HEK293 (cell line): Measurements from ENCODE around the gene FSD1.

Experiments
- CTCF ChIA-PET: fragments of 350-600 bp; formaldehyde crosslinking; extraction: SDS; loops from one replicate; lab custom pipeline; 2021; ENCODE audit warnings: antibody characterized with exemption; lab: Yijun Ruan, JAX
- POLR2A ChIA-PET: fragments of 300-600 bp; formaldehyde crosslinking; extraction: SDS; loops from one replicate; lab custom pipeline; 2020; ENCODE audit warnings: antibody characterized with exemption, inconsistent platforms; lab: Yijun Ruan, JAX
- H3K27ac ChIP-seq: fragments of 200-500 bp; sonication (Bioruptor generic); 2 replicates; pipeline ENCODE4 v1.5.1; 2014; ENCODE audit warnings: low read depth, low read length, control low read depth, inconsistent platforms; ENCODE audit errors: extremely low read depth
- H3K36me3 ChIP-seq, 2 experiments: fragments of 200-500 bp in 1 of 2; sonication (Bioruptor generic) in 1 of 2; 1 replicate in 1 of 2; 2 replicates in 1 of 2; pipeline ENCODE4 v1.5.1; 2014 to 2017; ENCODE audit warnings: inconsistent platforms in 2 of 2, low read length in 2 of 2; ENCODE audit not compliant: control insufficient read depth in 2 of 2, insufficient read depth in 1 of 2
- H3K4me1 ChIP-seq: fragments of 200-500 bp; sonication (Bioruptor generic); 2 replicates; pipeline ENCODE4 v1.5.1; 2014; ENCODE audit warnings: mild to moderate bottlenecking, low read length, inconsistent platforms; ENCODE audit not compliant: control insufficient read depth, insufficient read depth
- H3K4me3 ChIP-seq: 2 replicates; pipeline ENCODE4 v1.5.1; 2011; ENCODE audit warnings: low read depth, mild to moderate bottlenecking, control low read depth, low read length, moderate library complexity
- H3K9me3 ChIP-seq: fragments of 200-500 bp; sonication (Bioruptor generic); 2 replicates; pipeline ENCODE4 v1.5.1; 2014; ENCODE audit warnings: low read depth, low read length, inconsistent platforms; ENCODE audit not compliant: control insufficient read depth, insufficient read depth
- BCL11A ChIP-seq: fragments of 450-650 bp; formaldehyde crosslinking; IDR thresholded peaks from 2 replicates; pipeline ENCODE4 v1.5.1; 2016; ENCODE audit warnings: low read depth, missing biosample characterization, missing genetic modification characterization
- HOXC10 ChIP-seq: sonication (generic); formaldehyde crosslinking; IDR thresholded peaks from 2 replicates; pipeline ENCODE4 v1.8.1; 2023; ENCODE audit warnings: mild to moderate bottlenecking, missing genetic modification reagents
- IKZF3 ChIP-seq: fragments of 450-650 bp; IDR thresholded peaks from 2 replicates; pipeline ENCODE4 v1.5.0; 2018; ENCODE audit warnings: missing biosample characterization, mild to moderate bottlenecking, missing genetic modification characterization, moderate library complexity
- PRDM1 ChIP-seq: fragments of 450-650 bp; formaldehyde crosslinking; IDR thresholded peaks from 2 replicates; pipeline ENCODE4; 2016; ENCODE audit warnings: missing biosample characterization, missing genetic modification characterization
- SALL2 ChIP-seq: fragments of 450-650 bp; formaldehyde crosslinking; IDR thresholded peaks from 2 replicates; pipeline ENCODE4 v1.5.0; 2017; ENCODE audit warnings: missing biosample characterization, mild to moderate bottlenecking, missing genetic modification characterization, borderline replicate concordance
- SP7 ChIP-seq: fragments of 450-650 bp; formaldehyde crosslinking; IDR thresholded peaks from 2 replicates; pipeline ENCODE4 v1.5.1; 2016; ENCODE audit warnings: missing biosample characterization, missing genetic modification characterization
- TRIM28 ChIP-seq: IDR thresholded peaks from 2 replicates; pipeline ENCODE4 v1.6.1; 2011; ENCODE audit warnings: low read length, control low read depth, borderline replicate concordance
- WT1 ChIP-seq: fragments of 450-650 bp; formaldehyde crosslinking; IDR thresholded peaks from 2 replicates; pipeline ENCODE4 v1.5.1; 2016; ENCODE audit warnings: missing biosample characterization, missing genetic modification characterization
- ZBTB1 ChIP-seq: fragments of 450-650 bp; formaldehyde crosslinking; IDR thresholded peaks from 2 replicates; pipeline ENCODE4 v1.5.1; 2016; ENCODE audit warnings: missing biosample characterization, missing genetic modification characterization
- ZBTB11 ChIP-seq: fragments of 450-650 bp; formaldehyde crosslinking; conservative IDR thresholded peaks from 2 replicates; pipeline ENCODE4 v1.5.1; 2016; ENCODE audit warnings: low read depth, missing biosample characterization, missing genetic modification characterization
- ZBTB21 ChIP-seq: fragments of 450-650 bp; formaldehyde crosslinking; IDR thresholded peaks from 2 replicates; pipeline ENCODE4 v1.5.1; 2017; ENCODE audit warnings: missing biosample characterization, missing genetic modification characterization
- ZBTB44 ChIP-seq: fragments of 450-650 bp; IDR thresholded peaks from 2 replicates; pipeline ENCODE4 v1.5.1; 2018; ENCODE audit warnings: missing biosample characterization, mild to moderate bottlenecking, missing genetic modification characterization
- ZBTB8A ChIP-seq: fragments of 450-650 bp; formaldehyde crosslinking; IDR thresholded peaks from 2 replicates; pipeline ENCODE4 v1.5.1; 2016; ENCODE audit warnings: missing biosample characterization, missing genetic modification characterization
- ZIC2 ChIP-seq: fragments of 450-650 bp; formaldehyde crosslinking; IDR thresholded peaks from 2 replicates; pipeline ENCODE4 v1.5.1; 2016; ENCODE audit warnings: missing biosample characterization, missing genetic modification characterization
- ZNF157 ChIP-seq: fragments of 450-650 bp; formaldehyde crosslinking; IDR thresholded peaks from 2 replicates; pipeline ENCODE4 v1.5.1; 2016; ENCODE audit warnings: missing biosample characterization, missing genetic modification characterization
- ZNF223 ChIP-seq: fragments of 450-650 bp; formaldehyde crosslinking; IDR thresholded peaks from 2 replicates; pipeline ENCODE4 v1.5.1; 2016; ENCODE audit warnings: missing biosample characterization, missing genetic modification characterization
- ZNF248 ChIP-seq: fragments of 450-650 bp; formaldehyde crosslinking; IDR thresholded peaks from 2 replicates; pipeline ENCODE4 v1.5.1; 2017; ENCODE audit warnings: missing biosample characterization, missing genetic modification characterization
- ZNF280D ChIP-seq: fragments of 450-650 bp; formaldehyde crosslinking; IDR thresholded peaks from 2 replicates; pipeline ENCODE4 v1.5.1; 2016; ENCODE audit warnings: missing biosample characterization, missing genetic modification characterization
- ZNF302 ChIP-seq: fragments of 450-650 bp; formaldehyde crosslinking; IDR thresholded peaks from 2 replicates; pipeline ENCODE4 v1.5.1; 2016; ENCODE audit warnings: missing biosample characterization, missing genetic modification characterization, low read depth
- ZNF473 ChIP-seq: fragments of 450-650 bp; formaldehyde crosslinking; IDR thresholded peaks from 2 replicates; pipeline ENCODE4 v1.5.1; 2017; ENCODE audit warnings: missing biosample characterization, missing genetic modification characterization
- ZNF514 ChIP-seq: fragments of 450-650 bp; formaldehyde crosslinking; IDR thresholded peaks from 2 replicates; pipeline ENCODE4 v1.5.1; 2016; ENCODE audit warnings: missing biosample characterization, missing genetic modification characterization
- ZNF621 ChIP-seq: fragments of 450-650 bp; formaldehyde crosslinking; IDR thresholded peaks from 2 replicates; pipeline ENCODE4 v1.5.1; 2017; ENCODE audit warnings: missing biosample characterization, missing genetic modification characterization
- ZNF639 ChIP-seq: fragments of 450-650 bp; formaldehyde crosslinking; IDR thresholded peaks from 2 replicates; pipeline ENCODE4 v1.5.1; 2016; ENCODE audit warnings: missing biosample characterization, missing genetic modification characterization
- ZNF777 ChIP-seq: fragments of 450-650 bp; formaldehyde crosslinking; IDR thresholded peaks from 2 replicates; pipeline ENCODE4 v1.5.1; 2017; ENCODE audit warnings: missing biosample characterization, missing genetic modification characterization, borderline replicate concordance
- ZNF791 ChIP-seq: fragments of 450-650 bp; formaldehyde crosslinking; IDR thresholded peaks from 2 replicates; pipeline ENCODE4 v1.5.1; 2016; ENCODE audit warnings: missing biosample characterization, missing genetic modification characterization
- ZSCAN23 ChIP-seq: fragments of 450-650 bp; formaldehyde crosslinking; IDR thresholded peaks from 2 replicates; pipeline ENCODE4 v1.5.1; 2016; ENCODE audit warnings: missing biosample characterization, missing genetic modification characterization

The FSD1 gene

GRCh38 chr19:4279530-4280422 is 24.6 kb upstream of the FSD1 start (continued):
- TF ChIP-seq ZIC2 (tag by site-specific recombination) (peak; percentile 92), ZNF157 (tag by site-specific recombination) (no peak), ZNF248 (tag by site-specific recombination) (no peak)

GRCh38 chr19:4284176-4284958 is 20.0 kb upstream of the FSD1 start:
- Histone ChIP-seq H3K4me1 (no peaks in the 10 kb centered on the region; the same call in 1 of the 2 replicates), H3K27ac (no peak overlapping the region), H3K4me3 (no peak overlapping the region), H3K36me3 (no peaks in the 10 kb centered on the region), H3K9me3 (no peaks in the 10 kb centered on the region)
- ChIA-PET POLR2A (interaction anchor here (0.6 to 2.2 kb wide), 3 partner anchors 37 to 473 kb away, joined by 3 to 8 read pairs (median 4); partner anchors contain the start of gene YJU2), CTCF (interaction anchor here (0.6 to 0.7 kb wide), 2 partner anchors 138 to 235 kb away, joined by 3 to 4 read pairs; no protein-coding TSS in a partner anchor)
- TF ChIP-seq HOXC10 (CRISPR knock-in tag) (no peak), ZNF473 (tag by site-specific recombination) (no peak), ZNF280D (tag by site-specific recombination) (no peak), ZNF514 (tag by site-specific recombination) (no peak), PRDM1 (tag by site-specific recombination) (no peak), SALL2 (tag by site-specific recombination) (no peak), WT1 (tag by site-specific recombination) (no peak), ZBTB11 (tag by site-specific recombination) (no peak), SP7 (tag by site-specific recombination) (no peak), TRIM28 (no peak), BCL11A (tag by site-specific recombination) (no peak), ZNF791 (tag by site-specific recombination) (no peak), ZNF777 (tag by site-specific recombination) (no peak), ZSCAN23 (tag by site-specific recombination) (no peak), ZNF223 (tag by site-specific recombination) (no peak), IKZF3 (tag by site-specific recombination) (no peak), ZNF639 (no peak), ZNF302 (tag by site-specific recombination) (no peak), ZBTB44 (tag by site-specific recombination) (no peak), ZNF621 (tag by site-specific recombination) (no peak), ZBTB1 (no peak), ZBTB8A (tag by site-specific recombination) (no peak), ZBTB21 (tag by site-specific recombination) (no peak)
